HCT116 (cell line): Measurements from ENCODE around the gene ITGAD. TPM values are rescaled to one million over a fixed set of nuclear protein-coding genes. Genes with fewer than 3 reads are reported as not detected.

Experiments
- ATAC-seq: fragments of 200-7000 bp; cut with Tn5 transposase; 2 replicates; pipeline ENCODE4 v1.9.1; 2020; ENCODE audit warnings: mild to moderate bottlenecking, moderate library complexity
- BruUV-seq: library from RNA; stranded (reverse); fragments of 400-500 nt; replicated peaks from 2 replicates; lab custom pipeline; 2021; lab: Mats Ljungman, UMichigan
- CTCF ChIA-PET: fragments of 300-600 bp; sonication (Branson Sonifier 250); formaldehyde crosslinking; loops from one replicate; lab custom pipeline; 2021; ENCODE audit warnings: antibody characterized with exemption; lab: Charles Lee
- POLR2A ChIA-PET: fragments of 300-600, 350-600 bp; sonication (Branson Sonifier 250); formaldehyde crosslinking; loops from one replicate; lab custom pipeline; 2021; ENCODE audit warnings: antibody characterized with exemption; lab: Charles Lee
- RAD21 ChIA-PET, 2 experiments: fragments of 300-600 bp; sonication (Branson Sonifier 250); formaldehyde crosslinking; loops; one replicate each; lab custom pipeline; 2023; ENCODE audit warnings: low total read pairs in 2 of 2; ENCODE audit not compliant: uncharacterized antibody in 2 of 2, unreplicated experiment in 2 of 2, low non-redundant PET in 1 of 2; lab: Charles Lee
- DNase-seq: peaks from one replicate; pipeline ENCODE4 v3.0.0-alpha.2; 2010; ENCODE audit warnings: low read depth, low spot score
- H2AFZ ChIP-seq: fragments of 200-600 bp; shearing (Covaris generic), sonication (generic); 2 replicates; pipeline ENCODE4 v1.6.1; 2017; ENCODE audit warnings: low read depth, mixed run types, mixed read lengths, antibody characterized with exemption, low read length; ENCODE audit not compliant: poor library complexity, severe bottlenecking
- H3K27ac ChIP-seq: 2 replicates; pipeline ENCODE4 v1.5.1; 2012; ENCODE audit warnings: low read depth, low read length
- H3K27me3 ChIP-seq: fragments of 200-600 bp; sonication (generic); 2 replicates; pipeline ENCODE4 v1.6.1; 2016; ENCODE audit warnings: mixed run types, low read length, mixed read lengths; ENCODE audit not compliant: insufficient read depth
- H3K36me3 ChIP-seq, 2 experiments: fragments of 200-500 bp in 1 of 2; fragments of 200-600 bp in 1 of 2; sonication (Bioruptor generic) in 1 of 2; sonication (generic) in 1 of 2; 2 replicates each; pipeline versions ENCODE4 v1.5.1 to v1.6.1; 2014 to 2016; ENCODE audit warnings: low read length in 2 of 2, inconsistent platforms in 1 of 2, mixed read lengths in 1 of 2, mixed run types in 1 of 2; ENCODE audit not compliant: insufficient read depth in 2 of 2, control insufficient read depth in 1 of 2
- H3K4me1 ChIP-seq, 2 experiments: fragments of 200-600 bp in 1 of 2; sonication (generic) in 1 of 2; 2 replicates each; pipeline versions ENCODE4 v1.5.1 to v1.6.1; 2012 to 2017; ENCODE audit warnings: low read length in 2 of 2, inconsistent platforms in 1 of 2, mild to moderate bottlenecking in 1 of 2, mixed read lengths in 1 of 2, mixed run types in 1 of 2, moderate library complexity in 1 of 2; ENCODE audit not compliant: insufficient read depth in 2 of 2, control insufficient read depth in 1 of 2
- H3K4me2 ChIP-seq: fragments of 200-600 bp; sonication (generic); 2 replicates; pipeline ENCODE4 v1.6.1; 2017; ENCODE audit warnings: mixed run types, low read length, mixed read lengths
- H3K4me3 ChIP-seq, 2 experiments: fragments of 200-600 bp in 1 of 2; sonication (generic) in 1 of 2; replicated peaks in 1 of 2; 2 replicates each; pipeline ENCODE4 v1.5.1; 2011 to 2016; ENCODE audit warnings: low read length in 2 of 2, control low read depth in 1 of 2, low read depth in 1 of 2, mild to moderate bottlenecking in 1 of 2, mixed read lengths in 1 of 2, mixed run types in 1 of 2
- H3K79me2 ChIP-seq: fragments of 200-600 bp; sonication (generic); 2 replicates; pipeline ENCODE4 v1.6.1; 2017; ENCODE audit warnings: mild to moderate bottlenecking, mixed run types, low read length, moderate library complexity, mixed read lengths; ENCODE audit not compliant: insufficient read depth
- H3K9ac ChIP-seq: fragments of 200-600 bp; sonication (generic); 2 replicates; pipeline ENCODE4 v1.6.1; 2016; ENCODE audit warnings: low read length, mixed read lengths
- H3K9me2 ChIP-seq: fragments of 200-600 bp; sonication (generic), shearing (Covaris generic); 2 replicates; pipeline ENCODE4 v1.6.1; 2017; ENCODE audit warnings: mixed run types, mild to moderate bottlenecking, moderate library complexity; ENCODE audit not compliant: insufficient read depth
- H3K9me3 ChIP-seq, 2 experiments: fragments of 200-500 bp in 1 of 2; fragments of 200-600 bp in 1 of 2; sonication (Bioruptor generic) in 1 of 2; sonication (generic) in 1 of 2; 2 replicates each; pipeline ENCODE4 v1.6.1; 2014 to 2017; ENCODE audit warnings: low read length in 2 of 2, mixed read lengths in 2 of 2, inconsistent platforms in 1 of 2, low read depth in 1 of 2, mild to moderate bottlenecking in 1 of 2, mixed run types in 1 of 2, moderate library complexity in 1 of 2; ENCODE audit not compliant: control insufficient read depth in 1 of 2, insufficient read depth in 1 of 2
- H4K20me1 ChIP-seq: fragments of 200-600 bp; sonication (generic), shearing (Covaris generic); 2 replicates; pipeline ENCODE4 v1.6.1; 2017; ENCODE audit warnings: mixed run types, mild to moderate bottlenecking, moderate library complexity; ENCODE audit not compliant: insufficient read depth
- ATF3 ChIP-seq: IDR thresholded peaks from 2 replicates; pipeline ENCODE4 v1.6.1; 2012
- CBX3 ChIP-seq: IDR thresholded peaks from 2 replicates; pipeline ENCODE4 v1.6.1; 2012; ENCODE audit warnings: low read depth
- CEBPB ChIP-seq: IDR thresholded peaks from 2 replicates; pipeline ENCODE4 v1.6.1; 2012; ENCODE audit warnings: low read depth
- EGR1 ChIP-seq: IDR thresholded peaks from 2 replicates; pipeline ENCODE4 v1.6.1; 2012; ENCODE audit warnings: low read depth
- ELF1 ChIP-seq: IDR thresholded peaks from 2 replicates; pipeline ENCODE4 v1.6.1; 2012; ENCODE audit warnings: low read depth, borderline replicate concordance
- EZH2phosphoT487 ChIP-seq: fragments of 200-600 bp; IDR thresholded peaks from 2 replicates; pipeline ENCODE4 v1.6.1; 2018; ENCODE audit warnings: antibody characterized with exemption, borderline replicate concordance
- MAX ChIP-seq: IDR thresholded peaks from 2 replicates; pipeline ENCODE4 v1.6.1; 2012
- POLR2A ChIP-seq: IDR thresholded peaks from 2 replicates; pipeline ENCODE4 v1.7.0; 2011; ENCODE audit warnings: borderline replicate concordance; ENCODE audit not compliant: insufficient read depth, insufficient read length; ENCODE audit errors: extremely low read depth
- POLR2AphosphoS5 ChIP-seq: IDR thresholded peaks from 2 replicates; pipeline ENCODE4 v1.6.1; 2011; ENCODE audit warnings: mild to moderate bottlenecking, low read depth, low read length, moderate library complexity
- RAD21 ChIP-seq: IDR thresholded peaks from 2 replicates; pipeline ENCODE4 v1.6.1; 2012; ENCODE audit warnings: low read depth, mild to moderate bottlenecking
- REST ChIP-seq: IDR thresholded peaks from 2 replicates; pipeline ENCODE4 v1.6.1; 2012; ENCODE audit warnings: low read depth
- TCF7L2 ChIP-seq: IDR thresholded peaks from 2 replicates; pipeline ENCODE4 v1.7.0; 2011; ENCODE audit warnings: borderline replicate concordance, inconsistent platforms; ENCODE audit not compliant: insufficient read depth, insufficient read length; ENCODE audit errors: extremely low read depth
- YY1 ChIP-seq: IDR thresholded peaks from 2 replicates; pipeline ENCODE4 v1.6.1; 2011; ENCODE audit warnings: low read length, low read depth, moderate library complexity, mild to moderate bottlenecking; ENCODE audit not compliant: insufficient replicate concordance; ENCODE audit errors: extremely low read depth
- ZFX ChIP-seq: fragments of 450-650 bp; IDR thresholded peaks from 2 replicates; pipeline ENCODE4 v1.6.1; 2017
- ZNF274 ChIP-seq: fragments of 200-500 bp; sonication (Bioruptor generic); IDR thresholded peaks from 2 replicates; pipeline ENCODE4 v1.6.1; 2014; ENCODE audit warnings: mild to moderate bottlenecking, low read depth, low read length, inconsistent platforms
- intact Hi-C: fragments of 100-400 bp; cut with micrococcal nuclease; formaldehyde crosslinking; loops from 2 replicates; pipeline ENCODE4 v1.10.0; 2022
- total RNA-seq: library from RNA; stranded (reverse); gene quantifications from one replicate; pipeline ENCODE4 v1.2.1, GENCODE V29; 2021; ENCODE audit not compliant: unreplicated experiment

Gene ITGAD
- total RNA-seq, 1 experiment from 2014 or later = 0.12 TPM

- TF ChIP-seq POLR2AphosphoS5 = no peak
These were observed 7.1 kb downstream of the ITGAD start (continued) for GRCh38 chr16:31400191-31400590.

GRCh38 chr16:31401436-31401835 lies 8.3 kb downstream of the ITGAD start:
- Histone ChIP-seq H3K36me3 (peaks cover 0 to 14% of the 10 kb centered on the region in 2 experiments; a peak in 1 of 4 replicates), H3K9ac (no peak overlapping the region), H4K20me1 (no peaks in the 10 kb centered on the region), H3K79me2 (peaks cover 36% of the 10 kb centered on the region), H3K9me3 (peaks cover 0 to 7% of the 10 kb centered on the region in 2 experiments; a peak in 1 of 4 replicates), H3K4me3 (no peak overlapping the region), H3K4me2 (no peak overlapping the region), H3K27me3 (no peaks in the 10 kb centered on the region), H3K27ac (no peak overlapping the region), H2AFZ (no peak overlapping the region), H3K9me2 (no peaks in the 10 kb centered on the region), H3K4me1 (peaks cover 9 to 18% of the 10 kb centered on the region in 2 experiments)
- BruUV-seq = no TSS peak
- ChIA-PET RAD21 (no interaction called here), CTCF (no interaction called here), POLR2A (no interaction called here)
- DNase-seq (no peak), ATAC-seq (no peak)
- no peak for TF ChIP-seq ZFX
- TF ChIP-seq CBX3 = no peak
- no peak for TF ChIP-seq ELF1
- no peak for TF ChIP-seq MAX
- no peak for TF ChIP-seq POLR2AphosphoS5
- no peak for TF ChIP-seq YY1
- TF ChIP-seq EZH2phosphoT487 = no peak
- TF ChIP-seq REST = no peak
- no peak for TF ChIP-seq EGR1
- TF ChIP-seq CEBPB = no peak
- TF ChIP-seq POLR2A = no peak
- no peak for TF ChIP-seq TCF7L2
- no peak for TF ChIP-seq ZNF274
- TF ChIP-seq ATF3 = no peak
- TF ChIP-seq RAD21 = no peak
- intact Hi-C loops = no loop called here
